Activated B cell treated with CpG ODN at 0.5 μM for 24 hours (primary cell): ENCODE data around the gene LETM1. TPM values are rescaled to one million over a fixed set of nuclear protein-coding genes. Genes with fewer than 3 reads are reported as not detected.
A peak's percentile ranks its signal among the peaks of the same experiment; 100 is the strongest.

Experiments
- ATAC-seq: fragments of 200-7000 bp; cut with Tn5 transposase; one replicate; pipeline ENCODE4 v1.10.0; 2021; ENCODE audit warnings: low read depth, mild to moderate bottlenecking, moderate library complexity
- CTCF ChIA-PET: fragments of 350-600 bp; sonication (Branson Sonifier 250); formaldehyde crosslinking; loops from one replicate; lab custom pipeline; 2021; ENCODE audit warnings: antibody characterized with exemption; lab: Charles Lee
- POLR2A ChIA-PET: fragments of 350-600 bp; sonication (Branson Sonifier 250); formaldehyde crosslinking; loops from one replicate; lab custom pipeline; 2021; ENCODE audit warnings: antibody characterized with exemption; lab: Charles Lee
- DNase-seq: peaks from one replicate; pipeline ENCODE4 v3.0.0; 2022
- H3K27ac Mint-ChIP-seq: one replicate; pipeline ENCODE4 v1.8.0; 2020; ENCODE audit warnings: mixed read lengths
- H3K27me3 Mint-ChIP-seq: one replicate; pipeline ENCODE4 v1.8.0; 2021; ENCODE audit warnings: mixed read lengths
- H3K36me3 Mint-ChIP-seq: one replicate; pipeline ENCODE4 v1.8.0; 2021; ENCODE audit warnings: low read depth, mixed read lengths
- H3K4me1 Mint-ChIP-seq: one replicate; pipeline ENCODE4 v1.8.0; 2021; ENCODE audit warnings: mixed read lengths
- H3K4me3 Mint-ChIP-seq: one replicate; pipeline ENCODE4 v1.8.0; 2020; ENCODE audit warnings: mild to moderate bottlenecking, mixed read lengths
- H3K9me3 Mint-ChIP-seq: one replicate; pipeline ENCODE4 v1.8.0; 2020; ENCODE audit warnings: mixed read lengths
- intact Hi-C: fragments of 100-400 bp; cut with micrococcal nuclease; formaldehyde crosslinking; loops from one replicate; pipeline ENCODE4 v1.15.1; 2024
- total RNA-seq: library from RNA; stranded (reverse); gene quantifications from 2 replicates; pipeline ENCODE4 v1.2.3, GENCODE V29; 2022
- TF ChIP-seq, protein P1 (sequence below): fragments of 200-600 bp; IDR thresholded peaks from one replicate; pipeline ENCODE4 v1.8.0; 2022; ENCODE audit warnings: antibody characterized with exemption, mild to moderate bottlenecking

The LETM1 gene
- total RNA-seq, 1 donor from 2014 or later: 60.3 TPM

DNA sequence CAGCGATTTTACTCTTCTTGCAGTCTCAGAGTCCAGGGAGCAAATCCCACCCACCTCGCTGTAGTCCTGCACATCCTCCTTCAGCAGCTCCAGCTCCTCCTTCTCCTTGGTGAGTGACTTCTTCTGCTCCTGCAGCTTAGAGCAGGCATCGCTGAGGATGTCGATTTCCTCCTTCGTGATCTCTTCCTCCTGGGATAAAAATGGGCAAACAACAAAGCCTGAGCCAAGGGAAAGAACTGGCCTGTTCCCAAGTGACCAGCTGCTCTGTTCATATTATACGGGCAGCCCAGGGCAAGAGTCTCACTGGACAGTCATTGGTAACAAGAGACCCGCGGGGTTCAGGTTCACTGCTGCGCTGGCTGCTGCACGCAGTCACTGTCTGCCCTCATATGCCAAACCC, 36.7 kb downstream of the LETM1 start:
- no peaks in the 10 kb centered on the region for H3K4me1 Mint-ChIP-seq
- H3K27me3 Mint-ChIP-seq: no peaks in the 10 kb centered on the region
- POLR2A ChIA-PET: no interaction called here
- intact Hi-C loops: no loop called here
- H3K36me3 Mint-ChIP-seq: peaks cover 85% of the 10 kb centered on the region
- TF ChIP-seq, protein P1, sequence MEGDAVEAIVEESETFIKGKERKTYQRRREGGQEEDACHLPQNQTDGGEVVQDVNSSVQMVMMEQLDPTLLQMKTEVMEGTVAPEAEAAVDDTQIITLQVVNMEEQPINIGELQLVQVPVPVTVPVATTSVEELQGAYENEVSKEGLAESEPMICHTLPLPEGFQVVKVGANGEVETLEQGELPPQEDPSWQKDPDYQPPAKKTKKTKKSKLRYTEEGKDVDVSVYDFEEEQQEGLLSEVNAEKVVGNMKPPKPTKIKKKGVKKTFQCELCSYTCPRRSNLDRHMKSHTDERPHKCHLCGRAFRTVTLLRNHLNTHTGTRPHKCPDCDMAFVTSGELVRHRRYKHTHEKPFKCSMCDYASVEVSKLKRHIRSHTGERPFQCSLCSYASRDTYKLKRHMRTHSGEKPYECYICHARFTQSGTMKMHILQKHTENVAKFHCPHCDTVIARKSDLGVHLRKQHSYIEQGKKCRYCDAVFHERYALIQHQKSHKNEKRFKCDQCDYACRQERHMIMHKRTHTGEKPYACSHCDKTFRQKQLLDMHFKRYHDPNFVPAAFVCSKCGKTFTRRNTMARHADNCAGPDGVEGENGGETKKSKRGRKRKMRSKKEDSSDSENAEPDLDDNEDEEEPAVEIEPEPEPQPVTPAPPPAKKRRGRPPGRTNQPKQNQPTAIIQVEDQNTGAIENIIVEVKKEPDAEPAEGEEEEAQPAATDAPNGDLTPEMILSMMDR: no peak
- no peak overlapping the region for H3K4me3 Mint-ChIP-seq
- ATAC-seq: no peak
- no peaks in the 10 kb centered on the region for H3K9me3 Mint-ChIP-seq
- no peak overlapping the region for H3K27ac Mint-ChIP-seq
- CTCF ChIA-PET: no interaction called here
- DNase-seq: no peak

DNA sequence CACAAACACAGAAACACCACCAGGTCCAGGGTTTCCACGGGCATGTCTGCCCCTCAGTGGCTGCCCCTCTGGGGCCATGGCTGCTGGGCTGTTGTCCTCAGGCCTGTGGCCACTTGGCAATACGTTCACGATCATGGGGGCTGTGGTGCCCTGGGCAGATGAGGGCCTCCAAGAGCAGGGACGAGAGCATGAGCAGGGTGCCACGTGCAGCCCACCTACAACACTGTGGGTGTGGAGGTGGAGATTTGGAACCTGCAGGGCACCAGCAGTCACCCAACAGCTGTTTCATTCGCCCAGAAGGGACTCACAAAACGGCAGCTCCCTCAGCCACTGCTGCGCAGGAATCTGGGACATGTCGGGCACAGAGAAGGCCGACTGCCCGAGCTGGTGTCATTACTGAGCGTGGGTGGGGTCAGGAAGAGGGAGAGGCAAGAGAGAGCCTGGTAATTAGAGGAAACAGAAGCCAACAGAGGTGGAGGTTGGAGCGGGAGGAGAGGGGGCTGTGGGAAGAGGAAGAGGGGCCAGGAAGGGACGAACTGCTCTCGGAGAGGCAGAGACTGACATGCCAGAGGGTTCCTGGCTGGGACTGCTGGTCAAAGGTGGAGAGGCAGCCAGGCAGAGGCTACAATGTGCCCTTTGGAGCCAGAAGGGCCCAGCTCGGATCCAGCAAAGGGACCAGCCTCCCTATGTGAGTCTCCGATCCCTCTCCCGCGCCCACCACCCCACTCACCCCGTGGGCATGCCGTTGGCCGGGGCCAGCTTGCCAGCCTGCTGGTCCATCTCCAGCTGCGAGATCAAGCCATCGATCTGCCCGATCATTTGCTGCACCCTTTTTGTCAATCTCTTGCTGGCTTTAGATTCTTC, 39.7 kb downstream of the LETM1 start:
- ATAC-seq (no peak), DNase-seq (peak; percentile 8)
- intact Hi-C loops: no loop called here
- POLR2A ChIA-PET: interaction anchor here (0.5 kb wide), 1 partner anchor 115 kb away, joined by 5 read pairs; no protein-coding TSS in a partner anchor
- TF ChIP-seq, protein P1: no peak
- no peak overlapping the region for H3K27ac Mint-ChIP-seq
- no peaks in the 10 kb centered on the region for H3K27me3 Mint-ChIP-seq
- CTCF ChIA-PET: no interaction called here
- H3K4me1 Mint-ChIP-seq: no peaks in the 10 kb centered on the region
- H3K9me3 Mint-ChIP-seq: no peaks in the 10 kb centered on the region
- peaks cover 72% of the 10 kb centered on the region for H3K36me3 Mint-ChIP-seq
- no peak overlapping the region for H3K4me3 Mint-ChIP-seq

DNA sequence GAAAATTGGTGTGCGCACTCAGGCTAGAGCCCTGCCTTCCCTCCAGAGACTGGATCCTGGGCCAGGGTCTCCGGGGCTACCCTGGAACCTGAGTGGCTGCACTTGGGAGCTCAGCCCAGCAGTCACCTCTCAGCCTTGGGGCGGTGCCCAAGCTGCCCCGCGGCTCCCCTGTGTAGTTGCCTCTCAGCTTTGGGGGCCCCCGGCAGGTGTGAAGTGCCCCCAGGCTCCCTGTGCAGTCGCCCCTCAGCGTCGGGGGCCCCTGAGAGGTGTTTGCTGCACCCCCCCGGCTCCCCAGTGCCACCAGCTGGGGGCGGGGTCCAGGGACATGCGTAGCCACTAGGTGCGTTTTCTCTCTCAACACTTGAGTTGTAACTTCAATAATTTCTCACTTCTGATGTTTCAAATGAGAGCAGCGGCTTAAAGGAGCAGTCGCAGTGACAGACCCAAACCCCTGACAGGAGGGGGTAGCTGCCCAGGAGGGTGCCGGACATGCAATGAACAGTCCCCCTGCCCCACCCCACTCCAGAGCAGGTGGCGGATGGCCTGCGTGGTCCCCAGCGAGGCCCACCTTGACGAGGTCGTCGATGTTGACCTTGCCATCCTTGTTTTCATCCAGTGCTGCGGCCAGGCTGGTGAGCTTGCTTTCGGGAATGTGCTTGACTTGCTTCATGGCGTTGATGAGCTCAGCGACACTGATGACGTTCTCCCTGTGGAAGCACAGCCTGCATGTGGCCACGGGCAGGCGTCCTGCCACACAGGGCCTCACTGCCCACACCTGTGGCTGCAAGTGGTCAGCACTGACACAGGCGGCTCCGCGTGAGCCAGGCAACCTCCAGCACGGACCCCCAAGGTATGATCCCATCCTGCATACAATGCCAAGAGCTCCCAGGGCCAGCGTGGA, 40.6 kb downstream of the LETM1 start:
- Mint-ChIP-seq H3K4me3 (no peak overlapping the region), H3K27me3 (no peaks in the 10 kb centered on the region), H3K4me1 (no peaks in the 10 kb centered on the region), H3K36me3 (peaks cover 70% of the 10 kb centered on the region), H3K27ac (no peak overlapping the region), H3K9me3 (no peaks in the 10 kb centered on the region)
- intact Hi-C loops: no loop called here
- DNase-seq: peak; percentile 10
- TF ChIP-seq, protein P1: no peak
- CTCF ChIA-PET: no interaction called here
- ATAC-seq: no peak
- POLR2A ChIA-PET: interaction anchor here (0.5 kb wide), 1 partner anchor 114 kb away, joined by 5 read pairs; no protein-coding TSS in a partner anchor

DNA sequence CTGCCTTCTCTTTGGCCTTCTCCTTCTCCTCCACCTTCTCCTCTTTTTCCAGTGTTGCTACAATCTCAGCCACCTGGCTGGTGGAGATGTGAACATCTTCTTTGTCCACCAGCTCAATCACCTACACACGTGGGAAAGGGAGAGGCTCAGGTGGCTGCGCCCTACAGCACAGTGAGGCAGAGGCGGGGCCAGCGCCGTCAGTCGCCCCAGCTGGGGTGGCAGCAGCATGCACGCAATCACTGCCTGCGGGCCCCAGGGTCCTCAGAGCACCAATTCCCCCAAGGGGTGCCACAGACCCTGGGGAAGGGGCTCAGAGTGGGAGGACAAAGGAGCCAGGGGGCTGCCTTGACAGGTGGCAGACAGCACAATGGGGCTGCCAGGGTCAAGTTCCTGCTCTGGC, 41.5 kb downstream of the LETM1 start:
- intact Hi-C loops: loop anchor here (5.0 kb wide), 1 partner anchor 47 kb away; no protein-coding TSS in a partner anchor
- Mint-ChIP-seq H3K36me3 (peaks cover 61% of the 10 kb centered on the region), H3K4me3 (no peak overlapping the region), H3K4me1 (no peaks in the 10 kb centered on the region), H3K27me3 (no peaks in the 10 kb centered on the region), H3K9me3 (no peaks in the 10 kb centered on the region), H3K27ac (no peak overlapping the region)
- POLR2A ChIA-PET: no interaction called here
- ATAC-seq (no peak), DNase-seq (no peak)
- CTCF ChIA-PET: no interaction called here
- TF ChIP-seq, protein P1: no peak

DNA sequence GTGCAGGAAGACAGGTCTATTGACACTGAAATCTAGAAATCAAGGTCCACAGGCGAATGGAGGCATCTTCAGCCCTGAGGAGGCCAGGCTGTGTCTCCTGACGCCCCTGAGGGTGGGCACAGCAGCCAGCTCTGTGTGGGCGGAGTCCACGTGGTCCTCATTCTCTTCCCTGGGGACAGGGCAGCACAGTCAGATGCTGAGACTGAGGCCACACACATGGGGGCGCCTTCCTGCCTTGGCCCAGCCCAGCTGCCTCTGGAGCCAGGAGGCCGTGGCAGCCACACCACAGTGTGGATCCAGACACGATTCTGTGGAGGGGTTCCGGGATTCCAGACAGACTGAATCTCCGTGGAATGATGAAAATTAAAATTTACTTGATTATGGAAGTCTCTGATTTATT, 42.0 kb downstream of the LETM1 start:
- Mint-ChIP-seq H3K27me3 (no peaks in the 10 kb centered on the region), H3K36me3 (peaks cover 56% of the 10 kb centered on the region), H3K9me3 (no peaks in the 10 kb centered on the region), H3K4me3 (no peak overlapping the region), H3K4me1 (no peaks in the 10 kb centered on the region), H3K27ac (no peak overlapping the region)
- TF ChIP-seq, protein P1: no peak
- CTCF ChIA-PET: no interaction called here
- POLR2A ChIA-PET: no interaction called here
- ATAC-seq (peak; percentile 41), DNase-seq (no peak)
- intact Hi-C loops: loop anchor here (5.0 kb wide), 1 partner anchor 47 kb away; no protein-coding TSS in a partner anchor
